GM23248 (cell line): ENCODE measurements around the gene CAMK2D.

ENCODE experiments used
- EZH2 ChIP-seq: fragments of 200-600 bp; sonication (generic); IDR thresholded peaks from 2 replicates; pipeline ENCODE4 v1.6.1; 2018; ENCODE audit warnings: antibody characterized with exemption, mild to moderate bottlenecking; ENCODE audit not compliant: insufficient read depth, poor library complexity, severe bottlenecking
- EZH2phosphoT487 ChIP-seq: fragments of 200-600 bp; sonication (generic); IDR thresholded peaks from 2 replicates; pipeline ENCODE4 v1.6.1; 2018; ENCODE audit warnings: antibody characterized with exemption, moderate library complexity, mild to moderate bottlenecking, low read depth; ENCODE audit not compliant: insufficient read depth

GRCh38 chr4:113607998-113608397 lies 153.5 kb downstream of the CAMK2D start:
- TF ChIP-seq EZH2 (no peak), EZH2phosphoT487 (no peak)
